Calu3 (cell line): ENCODE results near the gene MMS19. TPM values are rescaled to one million over a fixed set of nuclear protein-coding genes. Genes with fewer than 3 reads are reported as not detected.
"Not testable (repeated sequence)": the region's sequence is repeated elsewhere in the genome, so short reads cannot be mapped to it uniquely, and the experiment has no call there.

Experiments used
- BruUV-seq: library from RNA; stranded (reverse); fragments of 400-500 nt; replicated peaks from 2 replicates; lab custom pipeline; 2021; lab: Mats Ljungman, UMichigan
- CTCF ChIA-PET: fragments of 300-600 bp; sonication (Branson Sonifier 250); formaldehyde crosslinking; loops from one replicate; lab custom pipeline; 2022; ENCODE audit warnings: antibody characterized with exemption; lab: Charles Lee
- DNase-seq: peaks from one replicate; pipeline ENCODE4 v3.0.0; 2022
- H3K27ac Mint-ChIP-seq: one replicate; pipeline ENCODE4 v1.8.0; 2022; ENCODE audit warnings: mixed read lengths; ENCODE audit not compliant: unreplicated experiment
- H3K27me3 Mint-ChIP-seq: one replicate; pipeline ENCODE4 v1.8.0; 2022; ENCODE audit warnings: mixed read lengths; ENCODE audit not compliant: unreplicated experiment
- H3K36me3 Mint-ChIP-seq: one replicate; pipeline ENCODE4 v1.8.0; 2022; ENCODE audit warnings: mild to moderate bottlenecking, moderate library complexity, mixed read lengths; ENCODE audit not compliant: insufficient read depth, unreplicated experiment
- H3K4me1 Mint-ChIP-seq: one replicate; pipeline ENCODE4 v1.8.0; 2022; ENCODE audit warnings: mild to moderate bottlenecking, low read depth, mixed read lengths; ENCODE audit not compliant: unreplicated experiment
- H3K4me3 Mint-ChIP-seq: one replicate; pipeline ENCODE4 v1.8.0; 2022; ENCODE audit warnings: mild to moderate bottlenecking, low read depth, moderate library complexity, mixed read lengths; ENCODE audit not compliant: unreplicated experiment
- H3K9me3 Mint-ChIP-seq: one replicate; pipeline ENCODE4 v1.8.0; 2022; ENCODE audit warnings: low read depth, mixed read lengths; ENCODE audit not compliant: unreplicated experiment
- CTCF ChIP-seq: fragments of 200-600 bp; IDR thresholded peaks from one replicate; pipeline ENCODE4 v1.8.0; 2022; ENCODE audit warnings: antibody characterized with exemption; ENCODE audit not compliant: unreplicated experiment
- intact Hi-C: fragments of 100-400 bp; cut with micrococcal nuclease; formaldehyde crosslinking; loops from one replicate; pipeline ENCODE4 v1.10.0; 2022; ENCODE audit not compliant: unreplicated experiment
- total RNA-seq: library from RNA; stranded (reverse); gene quantifications from 2 replicates; pipeline ENCODE4 v1.2.3, GENCODE V29; 2022

Gene MMS19
- total RNA-seq, 1 experiment from 2014 or later: 46.5 TPM

- Mint-ChIP-seq H3K36me3 (peaks cover 17% of the 10 kb centered on the region), H3K27me3 (no peaks in the 10 kb centered on the region)
Observed at GRCh38 chr10:97481071-97481470, 17.2 kb downstream of the MMS19 start.

GRCh38 chr10:97479939-97480338 is 18.3 kb downstream of the MMS19 start:
- Mint-ChIP-seq H3K36me3 (peaks cover 17% of the 10 kb centered on the region), H3K27me3 (no peaks in the 10 kb centered on the region), H3K27ac (no peak overlapping the region), H3K9me3 (no peaks in the 10 kb centered on the region), H3K4me1 (no peaks in the 10 kb centered on the region), H3K4me3 (no peak overlapping the region)
- no TSS peak for BruUV-seq
- CTCF ChIA-PET: no interaction called here
- DNase-seq: no peak
- intact Hi-C loops: no loop called here
- no peak for TF ChIP-seq CTCF

More at GRCh38 chr10:97481071-97481470, 17.2 kb downstream of the MMS19 start:
- no peak overlapping the region for H3K27ac Mint-ChIP-seq
- BruUV-seq: no TSS peak
- no peak for DNase-seq
- H3K9me3 Mint-ChIP-seq: no peaks in the 10 kb centered on the region
- no peak for TF ChIP-seq CTCF
- CTCF ChIA-PET: no interaction called here
- intact Hi-C loops: no loop called here
- H3K4me3 Mint-ChIP-seq: no peak overlapping the region
- no peaks in the 10 kb centered on the region for H3K4me1 Mint-ChIP-seq

DNA sequence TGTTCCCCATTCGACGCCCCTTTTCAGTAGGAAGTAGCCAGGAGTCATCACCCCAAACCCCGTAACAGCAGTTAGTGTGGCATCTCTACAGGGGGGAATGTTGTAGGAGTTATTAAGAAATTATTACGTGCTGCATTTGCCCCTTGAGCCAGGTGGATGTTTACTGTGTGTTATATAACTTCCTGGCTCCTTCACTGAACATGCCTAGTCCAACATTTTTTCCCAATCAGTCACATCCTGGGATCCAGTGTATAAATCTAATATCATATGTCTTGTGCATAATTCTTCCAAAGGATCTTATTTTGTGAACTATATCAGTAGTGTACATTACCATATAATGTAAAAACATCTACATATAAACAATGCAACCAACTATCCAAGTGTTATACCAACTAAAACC is 18.8 kb downstream of the MMS19 start:
- H3K4me3 Mint-ChIP-seq, DNase-seq, intact Hi-C loops, CTCF ChIA-PET, H3K27ac Mint-ChIP-seq, H3K4me1 Mint-ChIP-seq, H3K27me3 Mint-ChIP-seq, H3K9me3 Mint-ChIP-seq, BruUV-seq: not testable (repeated sequence)
- peaks cover 17% of the 10 kb centered on the region for H3K36me3 Mint-ChIP-seq

DNA sequence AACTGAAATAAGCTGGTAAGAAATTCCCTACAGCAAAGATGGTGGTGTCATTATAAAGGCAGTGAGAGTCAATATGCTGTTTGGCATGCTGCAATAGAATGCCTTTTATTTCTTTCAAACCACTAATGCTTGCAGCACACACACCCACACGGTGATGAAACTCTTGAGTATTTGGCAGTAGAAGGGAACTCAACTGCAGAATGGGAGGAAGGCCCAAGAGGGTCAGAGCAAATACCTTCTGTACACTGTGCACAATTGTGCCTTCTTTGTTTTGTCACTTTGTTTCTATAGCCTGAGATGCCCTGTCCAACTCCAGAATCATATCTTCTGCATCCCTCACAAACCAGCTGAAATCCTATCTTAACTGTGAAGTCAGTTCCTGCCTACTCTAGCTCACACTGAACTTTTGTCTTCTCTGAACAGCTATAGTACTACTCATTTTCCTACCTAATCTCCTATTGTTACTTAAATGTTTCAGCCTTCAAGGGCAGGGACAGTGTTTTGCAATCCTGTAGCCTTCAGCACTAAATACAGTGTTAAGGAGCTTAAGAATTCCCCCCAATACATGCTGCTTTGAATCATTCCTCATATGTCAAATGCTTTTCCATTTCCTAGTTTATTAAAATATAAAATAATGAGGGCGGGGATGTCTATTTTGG is 22.2 kb downstream of the MMS19 start:
- Mint-ChIP-seq H3K36me3 (peaks cover 21% of the 10 kb centered on the region), H3K27me3 (no peaks in the 10 kb centered on the region), H3K4me1 (no peaks in the 10 kb centered on the region), H3K4me3 (no peak overlapping the region), H3K27ac (no peak overlapping the region), H3K9me3 (no peaks in the 10 kb centered on the region)
- BruUV-seq: no TSS peak
- intact Hi-C loops: no loop called here
- no peak for TF ChIP-seq CTCF
- CTCF ChIA-PET: interaction anchor here (0.6 kb wide), 1 partner anchor 58 kb away, joined by 3 read pairs; no protein-coding TSS in a partner anchor
- DNase-seq: no peak

DNA sequence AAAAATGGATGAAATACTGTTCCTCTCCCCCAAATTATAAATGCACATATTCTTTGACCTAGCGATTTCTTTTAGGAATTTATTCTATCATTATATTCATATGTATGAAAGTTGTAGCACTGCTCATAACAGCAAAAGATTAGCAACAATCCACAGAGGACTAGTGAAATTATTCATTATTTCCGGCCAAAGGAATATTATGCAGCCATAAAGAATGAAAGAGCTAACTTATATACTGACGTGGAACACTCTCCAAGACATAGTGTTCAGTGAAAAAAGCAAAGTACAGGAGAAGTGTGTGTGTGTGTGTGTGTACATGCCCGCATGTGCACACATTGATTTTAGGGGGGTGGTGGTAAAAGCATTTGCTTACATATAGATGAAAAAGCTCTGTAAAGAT is 23.3 kb downstream of the MMS19 start:
- Mint-ChIP-seq H3K27me3 (no peaks in the 10 kb centered on the region), H3K4me1 (no peaks in the 10 kb centered on the region), H3K27ac (no peak overlapping the region), H3K36me3 (peaks cover 13% of the 10 kb centered on the region), H3K4me3 (no peak overlapping the region), H3K9me3 (no peaks in the 10 kb centered on the region)
- intact Hi-C loops: no loop called here
- CTCF ChIA-PET: no interaction called here
- BruUV-seq: no TSS peak
- no peak for TF ChIP-seq CTCF
- no peak for DNase-seq

- H3K27ac Mint-ChIP-seq, H3K4me3 Mint-ChIP-seq, H3K4me1 Mint-ChIP-seq, DNase-seq, BruUV-seq, intact Hi-C loops, CTCF ChIA-PET, H3K9me3 Mint-ChIP-seq, H3K27me3 Mint-ChIP-seq: not testable (repeated sequence)
- H3K36me3 Mint-ChIP-seq: peaks cover 15% of the 10 kb centered on the region
Observed at GRCh38 chr10:97468781-97469180, 29.4 kb downstream of the MMS19 start.
